ENCODE data around the gene B3GNT7.

DNA sequence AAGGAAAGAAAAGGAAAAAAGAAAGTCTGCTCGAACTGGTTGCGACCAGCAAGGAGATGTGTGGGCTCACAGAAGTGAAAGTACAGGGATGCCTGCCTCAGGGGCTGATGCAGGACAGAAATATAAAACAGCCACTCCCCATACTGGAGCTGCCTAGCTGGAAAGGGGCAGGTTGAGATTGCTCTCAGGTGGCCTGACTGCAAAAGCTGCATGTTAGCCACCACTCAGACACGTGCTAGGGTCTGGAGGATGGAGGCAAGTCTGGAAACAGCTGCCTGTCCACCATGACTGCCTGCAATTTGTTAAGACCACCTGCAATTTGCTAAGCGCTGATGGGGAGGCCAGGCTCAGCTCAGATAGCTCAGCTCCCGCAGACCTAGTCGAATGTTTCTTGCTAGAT lies 17.9 kb downstream of the B3GNT7 start:
- TF ChIP-seq, protein P1, sequence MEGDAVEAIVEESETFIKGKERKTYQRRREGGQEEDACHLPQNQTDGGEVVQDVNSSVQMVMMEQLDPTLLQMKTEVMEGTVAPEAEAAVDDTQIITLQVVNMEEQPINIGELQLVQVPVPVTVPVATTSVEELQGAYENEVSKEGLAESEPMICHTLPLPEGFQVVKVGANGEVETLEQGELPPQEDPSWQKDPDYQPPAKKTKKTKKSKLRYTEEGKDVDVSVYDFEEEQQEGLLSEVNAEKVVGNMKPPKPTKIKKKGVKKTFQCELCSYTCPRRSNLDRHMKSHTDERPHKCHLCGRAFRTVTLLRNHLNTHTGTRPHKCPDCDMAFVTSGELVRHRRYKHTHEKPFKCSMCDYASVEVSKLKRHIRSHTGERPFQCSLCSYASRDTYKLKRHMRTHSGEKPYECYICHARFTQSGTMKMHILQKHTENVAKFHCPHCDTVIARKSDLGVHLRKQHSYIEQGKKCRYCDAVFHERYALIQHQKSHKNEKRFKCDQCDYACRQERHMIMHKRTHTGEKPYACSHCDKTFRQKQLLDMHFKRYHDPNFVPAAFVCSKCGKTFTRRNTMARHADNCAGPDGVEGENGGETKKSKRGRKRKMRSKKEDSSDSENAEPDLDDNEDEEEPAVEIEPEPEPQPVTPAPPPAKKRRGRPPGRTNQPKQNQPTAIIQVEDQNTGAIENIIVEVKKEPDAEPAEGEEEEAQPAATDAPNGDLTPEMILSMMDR (IDR thresholded peaks at IDR 0.05), result no peak
- TF ChIP-seq EZH2phosphoT487 (IDR thresholded peaks at IDR 0.05), result no peak

Measured in neural progenitor cell (in vitro differentiated cells).